Activated naive CD4-positive, alpha-beta T cell treated with anti-CD3 and anti-CD28 coated beads for 36 hours (primary cell): ENCODE measurements around the gene MFSD2A. TPM values are rescaled to one million over a fixed set of nuclear protein-coding genes. Genes with fewer than 3 reads are reported as not detected.

Source experiments
- total RNA-seq, 2 experiments: library from RNA; stranded (reverse); gene quantifications; one replicate each; pipeline ENCODE4 v1.2.3, GENCODE V29; 2021

The MFSD2A gene
- total RNA-seq, 2 experiments from 2014 or later = 4.0 to 4.5 TPM

Other genes with a start within 250 kb of the MFSD2A start
- 10 to 100 TPM; 73.8 to 75.6 TPM for gene PPIE, start 216.3 kb upstream of the MFSD2A start, total RNA-seq
- gene OXCT2, start 183.8 kb upstream of the MFSD2A start, total RNA-seq = under 1 TPM; 0.52 to 0.67 TPM
- gene BMP8B, start 166.3 kb upstream of the MFSD2A start, total RNA-seq = under 1 TPM; 0.12 to 0.14 TPM
- 10 to 100 TPM; 18.6 TPM for gene TRIT1, start 71.6 kb upstream of the MFSD2A start, total RNA-seq
- under 1 TPM in 1 of 2 experiments, not detected in 1; 0.19 TPM for gene MYCL, start 53.2 kb upstream of the MFSD2A start, total RNA-seq
- 100 to 1,000 TPM; 522 to 525 TPM for gene CAP1, start 85.6 kb downstream of the MFSD2A start, total RNA-seq
- gene PPT1, start 142.1 kb downstream of the MFSD2A start, total RNA-seq = 10 to 100 TPM; 81.3 to 89.7 TPM
- gene RLF, start 206.2 kb downstream of the MFSD2A start, total RNA-seq = 10 to 100 TPM; 12.5 to 12.9 TPM